ENCODE results near the gene ARL14EP.

The ARL14EP gene

GRCh38 chr11:30322826-30323710, at the start of gene ARL14EP:
Gene ARL14EP, plus strand, starts transcription at chr11:30323104. Its CDS starts 7,845 bp downstream, at chr11:30330949.
- DNase-seq (ENCODE audit: low read depth), result peak; percentile 85

- no peak for DNase-seq (ENCODE audit: low read depth)
Observed at GRCh38 chr11:30277176-30277575, 45.7 kb upstream of the ARL14EP start.

- no peak for DNase-seq (ENCODE audit: low read depth)
Observed at GRCh38 chr11:30279796-30280195, 43.1 kb upstream of the ARL14EP start.

GRCh38 chr11:30281476-30282288, 41.2 kb upstream of the ARL14EP start:
- no peak for DNase-seq (ENCODE audit: low read depth)

GRCh38 chr11:30282289-30282631, 40.6 kb upstream of the ARL14EP start:
- DNase-seq (ENCODE audit: low read depth), result no peak

- DNase-seq (ENCODE audit: low read depth), result no peak
Observed at GRCh38 chr11:30284836-30285235, 38.1 kb upstream of the ARL14EP start.

- no peak for DNase-seq (ENCODE audit: low read depth)
Observed at GRCh38 chr11:30285416-30286121, 37.3 kb upstream of the ARL14EP start.

GRCh38 chr11:30291331-30291730, 31.6 kb upstream of the ARL14EP start:
- no peak for DNase-seq (ENCODE audit: low read depth)

- no peak for DNase-seq (ENCODE audit: low read depth)
Observed at GRCh38 chr11:30292545-30292944, 30.4 kb upstream of the ARL14EP start.

GRCh38 chr11:30295178-30295885, 27.6 kb upstream of the ARL14EP start:
- no peak for DNase-seq (ENCODE audit: low read depth)

GRCh38 chr11:30304620-30305019, 18.3 kb upstream of the ARL14EP start:
- no peak for DNase-seq (ENCODE audit: low read depth)

- no peak for DNase-seq (ENCODE audit: low read depth)
Observed at GRCh38 chr11:30310623-30311022, 12.3 kb upstream of the ARL14EP start.

- no peak for DNase-seq (ENCODE audit: low read depth)
Observed at GRCh38 chr11:30311189-30311588, 11.7 kb upstream of the ARL14EP start.

- no peak for DNase-seq (ENCODE audit: low read depth)
Observed at GRCh38 chr11:30312243-30312642, 10.7 kb upstream of the ARL14EP start.

- no peak for DNase-seq (ENCODE audit: low read depth)
Observed at GRCh38 chr11:30313580-30313979, 9.3 kb upstream of the ARL14EP start.

GRCh38 chr11:30314625-30315024, 8.3 kb upstream of the ARL14EP start:
- no peak for DNase-seq (ENCODE audit: low read depth)

- no peak for DNase-seq (ENCODE audit: low read depth)
Observed at GRCh38 chr11:30316237-30316636, 6.7 kb upstream of the ARL14EP start.

- DNase-seq (ENCODE audit: low read depth), result no peak
Observed at GRCh38 chr11:30317030-30317429, 5.9 kb upstream of the ARL14EP start.

- DNase-seq (ENCODE audit: low read depth), result no peak
Observed at GRCh38 chr11:30321321-30321720, 1.6 kb upstream of the ARL14EP start.

GRCh38 chr11:30322191-30322590, 713 bp upstream of the ARL14EP start:
- no peak for DNase-seq (ENCODE audit: low read depth)

GRCh38 chr11:30326114-30326778, 3.3 kb downstream of the ARL14EP start:
- no peak for DNase-seq (ENCODE audit: low read depth)
